ENCODE data around the gene AIG1. TPM values are rescaled to one million over a fixed set of nuclear protein-coding genes. Genes with fewer than 3 reads are reported as not detected.

AIG1 gene
- total RNA-seq, 1 donor from 2014 or later: 60.6 TPM

- Histone ChIP-seq H3K36me3 (ENCODE audit: control insufficient read depth, insufficient read depth, low read length) (no peaks in the 10 kb centered on the region), H3K27me3 (ENCODE audit: control insufficient read depth, insufficient read depth, low read length) (no peaks in the 10 kb centered on the region), H3K4me3 (ENCODE audit: low read depth, low read length) (no peak overlapping the region)
- DNase-seq (ENCODE audit: low read depth) (no peak), FAIRE-seq (no peak)
- TF ChIP-seq CTCF (IDR thresholded peaks at IDR 0.05; ENCODE audit: insufficient read depth, low read length, severe bottlenecking): no peak
Measured at GRCh38 chr6:143376375-143376774, 315.7 kb downstream of the AIG1 start.

- FAIRE-seq: no peak
Measured at GRCh38 chr6:143376861-143377260, 316.2 kb downstream of the AIG1 start.

GRCh38 chr6:143385636-143386035, 324.9 kb downstream of the AIG1 start:
- no peaks in the 10 kb centered on the region for H3K27me3 ChIP-seq (ENCODE audit: control insufficient read depth, insufficient read depth, low read length)
- H3K36me3 ChIP-seq (ENCODE audit: control insufficient read depth, insufficient read depth, low read length): no peaks in the 10 kb centered on the region
- DNase-seq (ENCODE audit: low read depth): no peak
- no peak for FAIRE-seq
- no peak for TF ChIP-seq CTCF (IDR thresholded peaks at IDR 0.05; ENCODE audit: insufficient read depth, low read length, severe bottlenecking)
- no peak overlapping the region for H3K4me3 ChIP-seq (ENCODE audit: low read depth, low read length)

More at GRCh38 chr6:143376861-143377260, 316.2 kb downstream of the AIG1 start:
- no peak for DNase-seq (ENCODE audit: low read depth)
- Histone ChIP-seq H3K4me3 (ENCODE audit: low read depth, low read length) (no peak overlapping the region), H3K36me3 (ENCODE audit: control insufficient read depth, insufficient read depth, low read length) (no peaks in the 10 kb centered on the region), H3K27me3 (ENCODE audit: control insufficient read depth, insufficient read depth, low read length) (no peaks in the 10 kb centered on the region)
- TF ChIP-seq CTCF (IDR thresholded peaks at IDR 0.05; ENCODE audit: insufficient read depth, low read length, severe bottlenecking): no peak

- DNase-seq (ENCODE audit: low read depth) (no peak), FAIRE-seq (no peak)
- Histone ChIP-seq H3K27me3 (ENCODE audit: control insufficient read depth, insufficient read depth, low read length) (no peaks in the 10 kb centered on the region), H3K36me3 (ENCODE audit: control insufficient read depth, insufficient read depth, low read length) (no peaks in the 10 kb centered on the region), H3K4me3 (ENCODE audit: low read depth, low read length) (no peak overlapping the region)
- no peak for TF ChIP-seq CTCF (IDR thresholded peaks at IDR 0.05; ENCODE audit: insufficient read depth, low read length, severe bottlenecking)
Measured at GRCh38 chr6:143390278-143390677, 329.6 kb downstream of the AIG1 start.

Other genes starting within 250 kb of the AIG1 start
- gene HIVEP2, start 115.7 kb upstream of the AIG1 start, total RNA-seq: 7.9 and 14.0 TPM in 2 replicates

Measured in bronchial epithelial cell (primary cell).